H1 (cell line): ENCODE data around the gene ADA. TPM values are rescaled to one million over a fixed set of nuclear protein-coding genes. Genes with fewer than 3 reads are reported as not detected.

Experiments
- CTCF ChIA-PET: fragments of 300-600 bp; sonication (Branson Sonifier 250); formaldehyde crosslinking; loops from one replicate; lab custom pipeline; 2021; ENCODE audit not compliant: partially characterized antibody; lab: Charles Lee
- POLR2A ChIA-PET: fragments of 300-600 bp; sonication (Branson Sonifier 250); formaldehyde crosslinking; loops from one replicate; lab custom pipeline; 2021; ENCODE audit warnings: inconsistent platforms; ENCODE audit not compliant: partially characterized antibody; lab: Charles Lee
- DNase-seq, 2 experiments: peaks; one replicate each; pipeline versions ENCODE4 v3.0.0 to v3.0.0-alpha.2; 2010 to 2022; ENCODE audit warnings: low spot score in 2 of 2, low read depth in 1 of 2, mixed read lengths in 1 of 2
- FAIRE-seq: peaks from 2 replicates; lab custom pipeline; 2011; peaks lifted over from hg19 to GRCh38; lab: Jason Lieb, UNC
- H2AFZ ChIP-seq: 2 replicates; pipeline ENCODE4 v1.8.1; 2012; ENCODE audit warnings: low read length, inconsistent platforms
- H2AK5ac ChIP-seq: 2 replicates; pipeline ENCODE4 v1.6.1; 2013; ENCODE audit warnings: low read depth, low read length
- H2BK120ac ChIP-seq: replicated peaks from 2 replicates; pipeline ENCODE3; 2013; ENCODE audit warnings: low read depth, low read length, inconsistent platforms
- H2BK12ac ChIP-seq: 2 replicates; pipeline ENCODE4 v1.6.1; 2013; ENCODE audit warnings: low read depth, low read length
- H2BK15ac ChIP-seq: 2 replicates; pipeline ENCODE4 v1.6.1; 2013; ENCODE audit warnings: low read length
- H2BK20ac ChIP-seq: 2 replicates; pipeline ENCODE4 v1.6.1; 2013; ENCODE audit warnings: low read length
- H2BK5ac ChIP-seq: 2 replicates; pipeline ENCODE4 v1.6.1; 2013; ENCODE audit warnings: low read depth, low read length
- H3K14ac ChIP-seq: 2 replicates; pipeline ENCODE4 v1.6.1; 2013; ENCODE audit warnings: inconsistent platforms; ENCODE audit not compliant: insufficient read length
- H3K18ac ChIP-seq: 2 replicates; pipeline ENCODE4 v1.6.1; 2013; ENCODE audit warnings: low read length; ENCODE audit errors: extremely low read depth
- H3K23ac ChIP-seq: 2 replicates; pipeline ENCODE4 v1.6.1; 2013; ENCODE audit warnings: inconsistent platforms; ENCODE audit not compliant: insufficient read length
- H3K23me2 ChIP-seq: 2 replicates; pipeline ENCODE4 v1.6.1; 2013; ENCODE audit warnings: low read depth, low read length
- H3K27ac ChIP-seq: 2 replicates; pipeline ENCODE4 v1.6.1; 2011; ENCODE audit warnings: low read depth, low read length, inconsistent platforms
- H3K27me3 ChIP-seq, 4 experiments: replicated peaks in 1 of 4; 1 replicate in 1 of 4; 2 replicates in 3 of 4; pipeline versions ENCODE4 v1.6.1 to v1.8.1; 2011 to 2013; ENCODE audit warnings: low read length in 3 of 4, mild to moderate bottlenecking in 3 of 4, inconsistent platforms in 2 of 4, mixed read lengths in 2 of 4, moderate library complexity in 1 of 4; ENCODE audit not compliant: control insufficient read depth in 3 of 4, insufficient read depth in 3 of 4; ENCODE audit errors: extremely low read depth in 1 of 4
- H3K36me3 ChIP-seq, 4 experiments: 2 replicates each; pipeline versions ENCODE4 v1.6.1 to v1.8.1; 2011 to 2013; ENCODE audit warnings: mild to moderate bottlenecking in 4 of 4, low read length in 3 of 4, moderate library complexity in 2 of 4, control low read depth in 1 of 4, inconsistent platforms in 1 of 4; ENCODE audit not compliant: insufficient read depth in 4 of 4, control insufficient read depth in 2 of 4
- H3K4ac ChIP-seq: replicated peaks from 2 replicates; pipeline ENCODE3; 2013; ENCODE audit warnings: low read length, low read depth, mixed read lengths, inconsistent platforms; ENCODE audit not compliant: insufficient read length
- H3K4me1 ChIP-seq, 4 experiments: replicated peaks in 1 of 4; 1 replicate in 1 of 4; 2 replicates in 3 of 4; pipeline versions ENCODE4 v1.6.1 to v1.8.1; 2011 to 2013; ENCODE audit warnings: low read length in 3 of 4, inconsistent platforms in 2 of 4, mixed read lengths in 1 of 4; ENCODE audit not compliant: insufficient read depth in 4 of 4, control insufficient read depth in 3 of 4
- H3K4me2 ChIP-seq, 2 experiments: 2 replicates each; pipeline versions ENCODE4 v1.6.1 to v1.8.1; 2011 to 2013; ENCODE audit warnings: low read depth in 2 of 2, low read length in 2 of 2, control low read depth in 1 of 2, inconsistent platforms in 1 of 2, mild to moderate bottlenecking in 1 of 2; ENCODE audit not compliant: insufficient read depth in 1 of 2
- H3K4me3 ChIP-seq, 4 experiments: fragments of 200-600, 300-600 bp in 1 of 4; sonication (generic), shearing (Covaris generic), sonication (Bioruptor Twin) in 1 of 4; 2 replicates each; pipeline versions ENCODE4 v1.5.1 to v1.8.1; 2011 to 2016; ENCODE audit warnings: low read length in 4 of 4, low read depth in 3 of 4, control low read depth in 2 of 4, inconsistent platforms in 2 of 4, mild to moderate bottlenecking in 2 of 4, mixed read lengths in 1 of 4, moderate library complexity in 1 of 4; ENCODE audit not compliant: insufficient read depth in 2 of 4; ENCODE audit errors: extremely low read depth in 1 of 4
- H3K56ac ChIP-seq: replicated peaks from 2 replicates; pipeline ENCODE3; 2013; ENCODE audit warnings: low read depth, mild to moderate bottlenecking, mixed read lengths, low read length, inconsistent platforms; ENCODE audit not compliant: insufficient read length
- H3K79me1 ChIP-seq: 2 replicates; pipeline ENCODE4 v1.6.1; 2013; ENCODE audit warnings: low read depth, low read length, control low read depth
- H3K79me2 ChIP-seq, 2 experiments: 2 replicates each; pipeline versions ENCODE4 v1.6.1 to v1.8.1; 2012 to 2013; ENCODE audit warnings: low read length in 2 of 2, mild to moderate bottlenecking in 2 of 2, inconsistent platforms in 1 of 2; ENCODE audit not compliant: insufficient read depth in 2 of 2, control insufficient read depth in 1 of 2
- H3K9ac ChIP-seq, 4 experiments: replicated peaks in 1 of 4; 1 replicate in 1 of 4; 2 replicates in 3 of 4; pipeline versions ENCODE4 v1.6.1 to v1.8.1; 2011 to 2013; ENCODE audit warnings: low read depth in 3 of 4, low read length in 3 of 4, control low read depth in 2 of 4, mild to moderate bottlenecking in 2 of 4, moderate library complexity in 2 of 4, inconsistent platforms in 1 of 4; ENCODE audit errors: extremely low read depth in 1 of 4
- H3K9me3 ChIP-seq, 2 experiments: 2 replicates each; pipeline versions ENCODE4 v1.6.1 to v1.8.1; 2012 to 2013; ENCODE audit warnings: mild to moderate bottlenecking in 2 of 2, moderate library complexity in 2 of 2, control low read depth in 1 of 2, inconsistent platforms in 1 of 2, low read depth in 1 of 2, low read length in 1 of 2, mixed read lengths in 1 of 2; ENCODE audit not compliant: insufficient read depth in 2 of 2
- H4K20me1 ChIP-seq, 2 experiments: replicated peaks in 1 of 2; 2 replicates each; pipeline versions ENCODE3 to v1.8.1; 2011 to 2013; ENCODE audit warnings: inconsistent platforms in 2 of 2, low read length in 2 of 2, mild to moderate bottlenecking in 1 of 2; ENCODE audit not compliant: insufficient read depth in 2 of 2, control insufficient read depth in 1 of 2
- H4K5ac ChIP-seq: 2 replicates; pipeline ENCODE4 v1.6.1; 2013; ENCODE audit warnings: low read length, low read depth, mixed read lengths, inconsistent platforms; ENCODE audit not compliant: insufficient read length
- H4K8ac ChIP-seq: 2 replicates; pipeline ENCODE4 v1.8.0; 2013; ENCODE audit warnings: mild to moderate bottlenecking, moderate library complexity, low read length, inconsistent platforms; ENCODE audit not compliant: insufficient read depth; ENCODE audit errors: extremely low read depth
- H4K91ac ChIP-seq: replicated peaks from 2 replicates; pipeline ENCODE3; 2013; ENCODE audit warnings: low read length, mixed read lengths, inconsistent platforms; ENCODE audit not compliant: insufficient read length
- BACH1 ChIP-seq: IDR thresholded peaks from 2 replicates; pipeline ENCODE4 v1.6.1; 2012; ENCODE audit warnings: low read length, improper control_type of control experiment
- CBX5 ChIP-seq: fragments of 300-800, 300-1000 bp; sonication (generic); IDR thresholded peaks from 2 replicates; pipeline ENCODE4 v1.7.1; 2016; ENCODE audit warnings: antibody characterized with exemption, low read length, low read depth
- CREB1 ChIP-seq: IDR thresholded peaks from 2 replicates; pipeline ENCODE4 v1.6.1; 2012; ENCODE audit warnings: inconsistent platforms
- EGR1 ChIP-seq: IDR thresholded peaks from 2 replicates; pipeline ENCODE4 v1.6.1; 2011; ENCODE audit warnings: low read depth, low read length, borderline replicate concordance
- SIX5 ChIP-seq: IDR thresholded peaks from 2 replicates; pipeline ENCODE4 v1.6.1; 2011; ENCODE audit warnings: mild to moderate bottlenecking, low read depth, low read length
- SP1 ChIP-seq: IDR thresholded peaks from 2 replicates; pipeline ENCODE4 v1.6.1; 2011; ENCODE audit warnings: low read depth, low read length
- SP2 ChIP-seq: IDR thresholded peaks from 2 replicates; pipeline ENCODE4 v1.6.1; 2012; ENCODE audit warnings: mild to moderate bottlenecking, low read length, inconsistent platforms
- WGBS, 2 experiments: shearing (Covaris generic) in 1 of 2; methylation state at CpG; one replicate each; pipeline versions ENCODE4 v1.1.6 to v1.1.7; 2013 to 2015; ENCODE audit warnings: low lambda C conversion rate in 2 of 2, mixed read lengths in 2 of 2, inconsistent platforms in 1 of 2, low coverage in 1 of 2, missing lambda C conversion rate in 1 of 2; ENCODE audit not compliant: insufficient replicate concordance in 2 of 2, insufficient coverage in 1 of 2, insufficient read length in 1 of 2; ENCODE audit errors: extremely low coverage in 1 of 2, missing lambda C conversion rate in 1 of 2; 5-methylcytosine and 5-hydroxymethylcytosine counted together
- polyA plus RNA-seq, 7 experiments: library from polyadenylated mRNA; depleted of rRNA in 3 of 7; stranded (reverse) in 5 of 7; unstranded in 2 of 7; fragments of >200 nt in 5 of 7; fragments of 200-250 nt in 2 of 7; gene quantifications; 1 replicate in 5 of 7; 2 replicates in 1 of 7; 4 replicates in 1 of 7; pipeline versions ENCODE4 v1.2.1 to v1.2.3, GENCODE V29; 2011 to 2013; ENCODE audit warnings: missing spikeins in 2 of 7, mixed read lengths in 2 of 7
- total RNA-seq: library from RNA; stranded (reverse); fragmentation: NEBNext Ultra II Directional; extraction: Animal tissue kit (Norgen Biotek cat#: 25700); gene quantifications from 2 replicates; pipeline ENCODE4 v1.2.1, GENCODE V29; 2021

ADA gene
- total and polyA plus RNA-seq, 2 of the 8 experiments (the other 6 are each of a cell fraction or from before 2014, with no cell fraction given): 19.9 to 32.8 TPM

GRCh38 chr20:44630297-44630696 is 21.2 kb downstream of the ADA start:
- ChIA-PET POLR2A (no interaction called here), CTCF (interaction anchor here (0.9 to 2.5 kb wide), 6 partner anchors 12 to 101 kb away, joined by 3 to 11 read pairs (median 4); no protein-coding TSS in a partner anchor)
- Histone ChIP-seq H3K56ac (no peak overlapping the region), H2BK12ac (no peak overlapping the region), H3K23me2 (no peaks in the 10 kb centered on the region), H3K9ac (no peak overlapping the region), H2BK15ac (no peak overlapping the region), H4K8ac (no peak overlapping the region), H3K79me1 (no peaks in the 10 kb centered on the region; the same call in 1 of the 2 replicates), H3K4me3 (no peak overlapping the region), H2BK120ac (no peak overlapping the region), H2AK5ac (no peak overlapping the region), H3K14ac (no peak overlapping the region), H3K4me1 (peaks cover 0 to 3% (median 0%) of the 10 kb centered on the region in 4 experiments; a peak in 3 of 7 replicates), H3K23ac (no peak overlapping the region), H2BK20ac (no peak overlapping the region), H2AFZ (no peak overlapping the region), H4K91ac (no peak overlapping the region), H3K79me2 (no peaks in the 10 kb centered on the region), H4K5ac (no peak overlapping the region), H3K18ac (no peak overlapping the region), H4K20me1 (peaks cover 0 to 7% of the 10 kb centered on the region in 2 experiments), H3K27ac (no peak overlapping the region), H3K9me3 (no peaks in the 10 kb centered on the region), H3K4me2 (no peak overlapping the region), H2BK5ac (no peak overlapping the region), H3K36me3 (0 out of 8 replicates have a peak, but pooled peaks cover 0 to 2% (median 0%) of the 10 kb centered on the region in 4 experiments), H3K27me3 (no peaks in the 10 kb centered on the region), H3K4ac (no peak overlapping the region)
- no peak for FAIRE-seq
- DNase-seq: no peak
- no peak for TF ChIP-seq SP2
- TF ChIP-seq BACH1: no peak
- TF ChIP-seq CREB1: no peak
- TF ChIP-seq SP1: no peak
- no peak for TF ChIP-seq SIX5
- no peak for TF ChIP-seq EGR1
- no peak for TF ChIP-seq CBX5
- 70% methylated on average over 5 of the region's 5 CpGs; no CpG with 5 or more reads in 1 of the 2 experiments for WGBS, 2 experiments
